Esophagus squamous epithelium (tissue), 4 donors: ENCODE data around the gene SNX12.

Experiments
- POLR2A ChIP-seq, 4 donors: fragments of 450-650 bp; IDR thresholded peaks; one replicate each; pipeline ENCODE4 v1.6.1; 2017; ENCODE audit warnings: antibody characterized with exemption in 4 of 4, mild to moderate bottlenecking in 4 of 4, moderate library complexity in 3 of 4
- TF ChIP-seq, protein P1 (sequence below), 6 experiments: fragments of 450-650 bp in 4 of 6; fragments of 200-600 bp in 2 of 6; sonication (generic) in 2 of 6; IDR thresholded peaks; one replicate each; pipeline ENCODE4 v1.5.1; 2016 to 2019; ENCODE audit warnings: antibody characterized with exemption in 6 of 6, mild to moderate bottlenecking in 4 of 6, moderate library complexity in 4 of 6

DNA sequence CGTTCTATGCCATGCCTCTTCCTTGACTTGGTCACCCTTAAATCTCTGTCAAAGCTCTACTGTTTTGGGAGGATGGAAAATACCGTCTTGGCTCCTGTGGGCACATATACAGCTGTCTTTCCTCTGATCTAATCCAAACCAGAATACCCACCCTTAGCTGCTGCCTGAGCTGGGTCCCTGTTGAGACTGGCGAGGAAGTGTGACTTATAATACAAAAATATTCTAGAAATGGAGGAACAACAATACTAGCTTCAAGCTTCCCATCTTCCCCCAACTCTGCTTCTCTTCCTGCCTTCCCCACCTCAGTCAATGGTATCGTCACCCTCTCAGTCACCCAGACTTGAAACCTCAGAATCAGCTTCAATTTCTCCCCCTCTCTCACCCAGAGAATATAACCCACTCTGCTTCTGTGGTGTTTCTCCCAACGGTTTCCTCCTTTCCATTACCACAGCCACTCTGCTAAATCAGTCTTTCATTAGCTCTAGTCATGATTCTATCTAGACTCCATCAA, 43.8 kb upstream of the SNX12 start:
- TF ChIP-seq, protein P1, sequence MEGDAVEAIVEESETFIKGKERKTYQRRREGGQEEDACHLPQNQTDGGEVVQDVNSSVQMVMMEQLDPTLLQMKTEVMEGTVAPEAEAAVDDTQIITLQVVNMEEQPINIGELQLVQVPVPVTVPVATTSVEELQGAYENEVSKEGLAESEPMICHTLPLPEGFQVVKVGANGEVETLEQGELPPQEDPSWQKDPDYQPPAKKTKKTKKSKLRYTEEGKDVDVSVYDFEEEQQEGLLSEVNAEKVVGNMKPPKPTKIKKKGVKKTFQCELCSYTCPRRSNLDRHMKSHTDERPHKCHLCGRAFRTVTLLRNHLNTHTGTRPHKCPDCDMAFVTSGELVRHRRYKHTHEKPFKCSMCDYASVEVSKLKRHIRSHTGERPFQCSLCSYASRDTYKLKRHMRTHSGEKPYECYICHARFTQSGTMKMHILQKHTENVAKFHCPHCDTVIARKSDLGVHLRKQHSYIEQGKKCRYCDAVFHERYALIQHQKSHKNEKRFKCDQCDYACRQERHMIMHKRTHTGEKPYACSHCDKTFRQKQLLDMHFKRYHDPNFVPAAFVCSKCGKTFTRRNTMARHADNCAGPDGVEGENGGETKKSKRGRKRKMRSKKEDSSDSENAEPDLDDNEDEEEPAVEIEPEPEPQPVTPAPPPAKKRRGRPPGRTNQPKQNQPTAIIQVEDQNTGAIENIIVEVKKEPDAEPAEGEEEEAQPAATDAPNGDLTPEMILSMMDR (IDR thresholded peaks at IDR 0.05): no peak
- TF ChIP-seq POLR2A (IDR thresholded peaks at IDR 0.05): no peak
